ENCODE measurements around the gene RAB9B. TPM values are rescaled to one million over a fixed set of nuclear protein-coding genes. Genes with fewer than 3 reads are reported as not detected.

The RAB9B gene
- total RNA-seq, 1 experiment from 2014 or later: 0.05 TPM

- Histone ChIP-seq H3K4me2 (ENCODE audit: low read length) (no peak overlapping the region), H3K9me3 (ENCODE audit: control insufficient read depth in 1 of 2, insufficient read depth in 1 of 2, low read depth in 1 of 2, low read length in 2 of 2) (no peaks in the 10 kb centered on the region), H3K36me3 (ENCODE audit: control insufficient read depth in 1 of 2, insufficient read depth in 2 of 2, low read length in 2 of 2) (no peaks in the 10 kb centered on the region), H2AFZ (ENCODE audit: low read depth, low read length, poor library complexity, severe bottlenecking) (no peak overlapping the region), H3K79me2 (ENCODE audit: insufficient read depth, low read length) (no peaks in the 10 kb centered on the region), H3K9me2 (ENCODE audit: insufficient read depth) (no peaks in the 10 kb centered on the region), H3K27ac (ENCODE audit: low read depth, low read length) (no peak overlapping the region), H3K4me1 (ENCODE audit: control insufficient read depth in 1 of 2, insufficient read depth in 2 of 2, low read length in 2 of 2) (no peaks in the 10 kb centered on the region), H3K9ac (ENCODE audit: low read length) (no peak overlapping the region), H3K27me3 (ENCODE audit: insufficient read depth, low read length) (peaks cover 18% of the 10 kb centered on the region; the same call in 1 of the 2 replicates), H4K20me1 (ENCODE audit: insufficient read depth) (no peaks in the 10 kb centered on the region), H3K4me3 (replicated peaks in 1 of 2; ENCODE audit: low read depth in 1 of 2, low read length in 2 of 2) (no peak overlapping the region)
- TF ChIP-seq FOSL1 (IDR thresholded peaks at IDR 0.05; ENCODE audit: low read depth) (no peak), POLR2A (IDR thresholded peaks at IDR 0.05; ENCODE audit: borderline replicate concordance, extremely low read depth, insufficient read depth, insufficient read length) (no peak), SRF (IDR thresholded peaks at IDR 0.05; ENCODE audit: low read depth) (no peak), ZBTB33 (IDR thresholded peaks at IDR 0.05; ENCODE audit: extremely low read depth, insufficient replicate concordance, low read length) (no peak), YY1 (IDR thresholded peaks at IDR 0.05; ENCODE audit: extremely low read depth, insufficient replicate concordance, low read depth, low read length) (no peak), REST (IDR thresholded peaks at IDR 0.05; ENCODE audit: low read depth) (no peak), SIN3A (IDR thresholded peaks at IDR 0.05; ENCODE audit: low read depth) (no peak), ZNF274 (IDR thresholded peaks at IDR 0.05; ENCODE audit: low read depth, low read length) (no peak), JUND (IDR thresholded peaks at IDR 0.05) (no peak), CBX3 (IDR thresholded peaks at IDR 0.05; ENCODE audit: low read depth) (no peak), MAX (IDR thresholded peaks at IDR 0.05) (no peak), CTCF (IDR thresholded peaks at IDR 0.05 in 2 of 3, conservative IDR thresholded peaks at IDR 0.05 in 1 of 3; ENCODE audit: borderline replicate concordance in 1 of 3, insufficient read depth in 1 of 3, low read depth in 2 of 3, low read length in 2 of 3) (no peak), CEBPB (IDR thresholded peaks at IDR 0.05; ENCODE audit: low read depth) (no peak), ELF1 (IDR thresholded peaks at IDR 0.05; ENCODE audit: borderline replicate concordance, low read depth) (no peak), EZH2phosphoT487 (IDR thresholded peaks at IDR 0.05; ENCODE audit: borderline replicate concordance) (no peak), RAD21 (IDR thresholded peaks at IDR 0.05; ENCODE audit: low read depth) (no peak), POLR2AphosphoS5 (IDR thresholded peaks at IDR 0.05; ENCODE audit: low read depth, low read length) (no peak), TCF7L2 (IDR thresholded peaks at IDR 0.05; ENCODE audit: borderline replicate concordance, extremely low read depth, insufficient read depth, insufficient read length) (no peak), EZH2 (IDR thresholded peaks at IDR 0.05) (no peak), ATF3 (IDR thresholded peaks at IDR 0.05) (no peak)
- ChIA-PET CTCF (interaction anchor here (1.1 to 1.6 kb wide), 2 partner anchors 62 to 65 kb away, joined by 3 to 5 read pairs; no protein-coding TSS in a partner anchor), POLR2A (no interaction called here), RAD21 (ENCODE audit: low non-redundant PET in 1 of 2, low total read pairs in 2 of 2, uncharacterized antibody in 2 of 2, unreplicated experiment in 2 of 2) (interaction anchor here in 1 of 2 experiments (0.6 kb wide), 1 partner anchor 309 kb away, joined by 4 read pairs; no protein-coding TSS in a partner anchor)
- no TSS peak for BruUV-seq (replicated peaks)
- intact Hi-C loops (cut with micrococcal nuclease): loop anchor here (1.0 to 5.0 kb wide), 2 partner anchors 85 to 241 kb away; no protein-coding TSS in a partner anchor
- DNase-seq (ENCODE audit: low read depth, low spot score) (no peak), ATAC-seq (peak; percentile 52; the same call in 1 of the 2 replicates)
Measured at GRCh38 chrX:103773445-103773844, 58.6 kb downstream of the RAB9B start.

Measured in HCT116 (cell line).